ENCODE measurements around the gene LOX.

The LOX gene

GRCh38 chr5:122078116-122079110 lies at the start of gene LOX:
Gene LOX, minus strand, starts transcription at chr5:122078259. Its CDS starts 274 bp downstream, at chr5:122077985.
- peak; percentile 87 for DNase-seq (ENCODE audit: low spot score)

GRCh38 chr5:122126756-122127321 lies 48.8 kb upstream of the LOX start:
- DNase-seq (ENCODE audit: low spot score) = no peak

GRCh38 chr5:122126177-122126755 lies 48.2 kb upstream of the LOX start:
- no peak for DNase-seq (ENCODE audit: low spot score)

GRCh38 chr5:122124766-122125165 lies 46.7 kb upstream of the LOX start:
- DNase-seq (ENCODE audit: low spot score) = no peak

GRCh38 chr5:122121479-122122465 lies 43.7 kb upstream of the LOX start:
- no peak for DNase-seq (ENCODE audit: low spot score)

GRCh38 chr5:122120957-122121356 lies 42.9 kb upstream of the LOX start:
- DNase-seq (ENCODE audit: low spot score) = no peak

GRCh38 chr5:122120493-122120892 lies 42.4 kb upstream of the LOX start:
- DNase-seq (ENCODE audit: low spot score) = no peak

- no peak for DNase-seq (ENCODE audit: low spot score)
Measured at GRCh38 chr5:122119205-122119604, 41.1 kb upstream of the LOX start.

GRCh38 chr5:122118356-122118948 lies 40.4 kb upstream of the LOX start:
- no peak for DNase-seq (ENCODE audit: low spot score)

GRCh38 chr5:122114501-122114900 lies 36.4 kb upstream of the LOX start:
- no peak for DNase-seq (ENCODE audit: low spot score)

GRCh38 chr5:122112733-122113558 lies 34.9 kb upstream of the LOX start:
- DNase-seq (ENCODE audit: low spot score) = no peak

- DNase-seq (ENCODE audit: low spot score) = no peak
Measured at GRCh38 chr5:122112063-122112462, 34.0 kb upstream of the LOX start.

GRCh38 chr5:122111460-122111859 lies 33.4 kb upstream of the LOX start:
- no peak for DNase-seq (ENCODE audit: low spot score)

GRCh38 chr5:122110987-122111386 lies 32.9 kb upstream of the LOX start:
- no peak for DNase-seq (ENCODE audit: low spot score)

GRCh38 chr5:122107016-122107415 lies 29.0 kb upstream of the LOX start:
- no peak for DNase-seq (ENCODE audit: low spot score)

GRCh38 chr5:122105909-122106308 lies 27.9 kb upstream of the LOX start:
- DNase-seq (ENCODE audit: low spot score) = no peak

GRCh38 chr5:122102825-122103224 lies 24.8 kb upstream of the LOX start:
- no peak for DNase-seq (ENCODE audit: low spot score)

- no peak for DNase-seq (ENCODE audit: low spot score)
Measured at GRCh38 chr5:122101636-122102285, 23.7 kb upstream of the LOX start.

- DNase-seq (ENCODE audit: low spot score) = peak; percentile 51
Measured at GRCh38 chr5:122099060-122099790, 21.2 kb upstream of the LOX start.

All from AG08396 (cell line).